ENCODE data around the gene ZNF622. TPM values are rescaled to one million over a fixed set of nuclear protein-coding genes. Genes with fewer than 3 reads are reported as not detected.

The ZNF622 gene
- total RNA-seq, 1 donor from 2014 or later, result 40.0 TPM

- Mint-ChIP-seq H3K36me3 (ENCODE audit: unreplicated experiment) (peaks cover 11% of the 10 kb centered on the region), H3K27me3 (ENCODE audit: unreplicated experiment) (no peaks in the 10 kb centered on the region), H3K4me1 (ENCODE audit: low read depth, unreplicated experiment) (no peaks in the 10 kb centered on the region), H3K9me3 (ENCODE audit: unreplicated experiment) (peaks cover 8% of the 10 kb centered on the region), H3K4me3 (ENCODE audit: unreplicated experiment) (no peak overlapping the region), H3K27ac (ENCODE audit: unreplicated experiment) (no peak overlapping the region)
- no peak for DNase-seq
- TF ChIP-seq CTCF (IDR thresholded peaks at IDR 0.05; ENCODE audit: partially characterized antibody, unreplicated experiment), result no peak
Measured at GRCh38 chr5:16497546-16497945, 31.9 kb upstream of the ZNF622 start.

- peaks cover 11% of the 10 kb centered on the region for H3K36me3 Mint-ChIP-seq (ENCODE audit: unreplicated experiment)
- TF ChIP-seq CTCF (IDR thresholded peaks at IDR 0.05; ENCODE audit: partially characterized antibody, unreplicated experiment), result no peak
- no peak overlapping the region for H3K27ac Mint-ChIP-seq (ENCODE audit: unreplicated experiment)
- peaks cover 4% of the 10 kb centered on the region for H3K4me1 Mint-ChIP-seq (ENCODE audit: low read depth, unreplicated experiment)
- H3K27me3 Mint-ChIP-seq (ENCODE audit: unreplicated experiment), result no peaks in the 10 kb centered on the region
- peaks cover 4% of the 10 kb centered on the region for H3K9me3 Mint-ChIP-seq (ENCODE audit: unreplicated experiment)
- no peak overlapping the region for H3K4me3 Mint-ChIP-seq (ENCODE audit: unreplicated experiment)
- DNase-seq, result no peak
Measured at GRCh38 chr5:16493261-16493660, 27.7 kb upstream of the ZNF622 start.

GRCh38 chr5:16492398-16493140 lies 27.0 kb upstream of the ZNF622 start:
- Mint-ChIP-seq H3K36me3 (ENCODE audit: unreplicated experiment) (peaks cover 11% of the 10 kb centered on the region), H3K4me1 (ENCODE audit: low read depth, unreplicated experiment) (peaks cover 4% of the 10 kb centered on the region), H3K27ac (ENCODE audit: unreplicated experiment) (no peak overlapping the region), H3K27me3 (ENCODE audit: unreplicated experiment) (no peaks in the 10 kb centered on the region), H3K4me3 (ENCODE audit: unreplicated experiment) (no peak overlapping the region), H3K9me3 (ENCODE audit: unreplicated experiment) (peaks cover 4% of the 10 kb centered on the region)
- TF ChIP-seq CTCF (IDR thresholded peaks at IDR 0.05; ENCODE audit: partially characterized antibody, unreplicated experiment), result no peak
- no peak for DNase-seq

GRCh38 chr5:16490911-16491310 lies 25.3 kb upstream of the ZNF622 start:
- no peak overlapping the region for H3K4me3 Mint-ChIP-seq (ENCODE audit: unreplicated experiment)
- no peak overlapping the region for H3K27ac Mint-ChIP-seq (ENCODE audit: unreplicated experiment)
- H3K36me3 Mint-ChIP-seq (ENCODE audit: unreplicated experiment), result peaks cover 11% of the 10 kb centered on the region
- DNase-seq, result no peak
- peaks cover 4% of the 10 kb centered on the region for H3K9me3 Mint-ChIP-seq (ENCODE audit: unreplicated experiment)
- H3K27me3 Mint-ChIP-seq (ENCODE audit: unreplicated experiment), result no peaks in the 10 kb centered on the region
- TF ChIP-seq CTCF (IDR thresholded peaks at IDR 0.05; ENCODE audit: partially characterized antibody, unreplicated experiment), result no peak
- peaks cover 4% of the 10 kb centered on the region for H3K4me1 Mint-ChIP-seq (ENCODE audit: low read depth, unreplicated experiment)

GRCh38 chr5:16489322-16489791 lies 23.8 kb upstream of the ZNF622 start:
- no peaks in the 10 kb centered on the region for H3K27me3 Mint-ChIP-seq (ENCODE audit: unreplicated experiment)
- H3K36me3 Mint-ChIP-seq (ENCODE audit: unreplicated experiment), result peaks cover 4% of the 10 kb centered on the region
- no peak overlapping the region for H3K4me3 Mint-ChIP-seq (ENCODE audit: unreplicated experiment)
- peak; percentile 60 for TF ChIP-seq CTCF (IDR thresholded peaks at IDR 0.05; ENCODE audit: partially characterized antibody, unreplicated experiment)
- DNase-seq, result no peak
- H3K9me3 Mint-ChIP-seq (ENCODE audit: unreplicated experiment), result no peaks in the 10 kb centered on the region
- peaks cover 4% of the 10 kb centered on the region for H3K4me1 Mint-ChIP-seq (ENCODE audit: low read depth, unreplicated experiment)
- no peak overlapping the region for H3K27ac Mint-ChIP-seq (ENCODE audit: unreplicated experiment)
